PFSK-1 (cell line): ENCODE measurements around the gene ULBP2.

Experiments
- FOXP2 ChIP-seq: optimal IDR thresholded peaks from 2 replicates; pipeline ENCODE3; 2011; ENCODE audit warnings: borderline replicate concordance, control low read depth, inconsistent platforms; ENCODE audit not compliant: insufficient read depth; ENCODE audit errors: extremely low read length, extremely low read depth
- REST ChIP-seq, 2 experiments: IDR thresholded peaks; 2 replicates each; pipeline versions ENCODE4 v1.6.1 to v1.8.0; 2011 to 2012; ENCODE audit warnings: low read depth in 2 of 2, low read length in 2 of 2, control low read depth in 1 of 2, inconsistent platforms in 1 of 2, mild to moderate bottlenecking in 1 of 2, moderate library complexity in 1 of 2; ENCODE audit not compliant: insufficient read depth in 1 of 2
- TAF1 ChIP-seq: IDR thresholded peaks from 2 replicates; pipeline ENCODE4 v1.6.1; 2012; ENCODE audit warnings: low read length, control low read depth, borderline replicate concordance; ENCODE audit not compliant: insufficient read depth

- no peak for TF ChIP-seq FOXP2
- TF ChIP-seq TAF1, result no peak
- no peak for TF ChIP-seq REST (IDR thresholded peaks at IDR 0.05; ENCODE audit: insufficient read depth in 1 of 2, low read depth in 2 of 2, low read length in 2 of 2)
Observed at GRCh38 chr6:149909701-149910470, 31.9 kb upstream of the ULBP2 start.
